Pons (tissue), 1 donor: ENCODE data around the gene CACNA1B.
"Not testable (repeated sequence)": the region's sequence is repeated elsewhere in the genome, so short reads cannot be mapped to it uniquely, and the experiment has no call there.

Source experiments
- DNase-seq: peaks from one replicate; pipeline ENCODE4 v3.0.0-alpha.2; 2016; ENCODE audit warnings: low spot score

CACNA1B gene

GRCh38 chr9:137877506-137878122 is at the start of gene CACNA1B:
CACNA1B (plus strand) TSS chr9:137877782; CDS start chr9:137877934, 152 bp downstream.
- DNase-seq, result not testable (repeated sequence)

- no peak for DNase-seq
Observed at GRCh38 chr9:137827908-137828526, 49.6 kb upstream of the CACNA1B start.

- no peak for DNase-seq
Observed at GRCh38 chr9:137828527-137829259, 48.9 kb upstream of the CACNA1B start.

GRCh38 chr9:137829260-137829996 is 48.2 kb upstream of the CACNA1B start:
- DNase-seq, result no peak

- DNase-seq, result no peak
Observed at GRCh38 chr9:137832191-137832700, 45.3 kb upstream of the CACNA1B start.

GRCh38 chr9:137832830-137833590 is 44.6 kb upstream of the CACNA1B start:
- no peak for DNase-seq

GRCh38 chr9:137833721-137834613 is 43.6 kb upstream of the CACNA1B start:
- DNase-seq, result no peak

GRCh38 chr9:137834846-137835546 is 42.6 kb upstream of the CACNA1B start:
- no peak for DNase-seq

- no peak for DNase-seq
Observed at GRCh38 chr9:137836151-137836830, 41.3 kb upstream of the CACNA1B start.

- DNase-seq, result no peak
Observed at GRCh38 chr9:137836831-137837241, 40.7 kb upstream of the CACNA1B start.

- DNase-seq, result no peak
Observed at GRCh38 chr9:137837345-137838278, 40.0 kb upstream of the CACNA1B start.

GRCh38 chr9:137838576-137838975 is 39.0 kb upstream of the CACNA1B start:
- no peak for DNase-seq

- DNase-seq, result no peak
Observed at GRCh38 chr9:137843355-137843754, 34.2 kb upstream of the CACNA1B start.

GRCh38 chr9:137851516-137852267 is 25.9 kb upstream of the CACNA1B start:
- DNase-seq, result no peak

GRCh38 chr9:137853392-137853995 is 24.1 kb upstream of the CACNA1B start:
- DNase-seq, result no peak

- no peak for DNase-seq
Observed at GRCh38 chr9:137860361-137860760, 17.2 kb upstream of the CACNA1B start.

GRCh38 chr9:137865581-137866145 is 11.9 kb upstream of the CACNA1B start:
- no peak for DNase-seq
